ENCODE data around the gene MED27.

Gene MED27

GRCh38 chr9:131965841-131966240, 113.8 kb downstream of the MED27 start:
- DNase-seq (ENCODE audit: low spot score): no peak

GRCh38 chr9:131965103-131965502, 114.6 kb downstream of the MED27 start:
- DNase-seq (ENCODE audit: low spot score): no peak

GRCh38 chr9:131963072-131964030, 116.3 kb downstream of the MED27 start:
- no peak for DNase-seq (ENCODE audit: low spot score)

GRCh38 chr9:131961496-131961880, 118.2 kb downstream of the MED27 start:
- no peak for DNase-seq (ENCODE audit: low spot score)

GRCh38 chr9:131960851-131961495, 118.7 kb downstream of the MED27 start:
- no peak for DNase-seq (ENCODE audit: low spot score)

GRCh38 chr9:131960311-131960710, 119.4 kb downstream of the MED27 start:
- no peak for DNase-seq (ENCODE audit: low spot score)

GRCh38 chr9:131959887-131960286, 119.8 kb downstream of the MED27 start:
- no peak for DNase-seq (ENCODE audit: low spot score)

GRCh38 chr9:131959056-131959455, 120.6 kb downstream of the MED27 start:
- DNase-seq (ENCODE audit: low spot score): no peak

GRCh38 chr9:131954299-131954698, 125.4 kb downstream of the MED27 start:
- no peak for DNase-seq (ENCODE audit: low spot score)

GRCh38 chr9:131951905-131952304, 127.8 kb downstream of the MED27 start:
- no peak for DNase-seq (ENCODE audit: low spot score)

GRCh38 chr9:131951155-131951554, 128.5 kb downstream of the MED27 start:
- no peak for DNase-seq (ENCODE audit: low spot score)

- DNase-seq (ENCODE audit: low spot score): no peak
Measured at GRCh38 chr9:131950487-131950886, 129.2 kb downstream of the MED27 start.

- no peak for DNase-seq (ENCODE audit: low spot score)
Measured at GRCh38 chr9:131946180-131946579, 133.5 kb downstream of the MED27 start.

- no peak for DNase-seq (ENCODE audit: low spot score)
Measured at GRCh38 chr9:131943351-131943841, 136.3 kb downstream of the MED27 start.

GRCh38 chr9:131942146-131942720, 137.4 kb downstream of the MED27 start:
- DNase-seq (ENCODE audit: low spot score): no peak

GRCh38 chr9:131937451-131937850, 142.2 kb downstream of the MED27 start:
- DNase-seq (ENCODE audit: low spot score): no peak

- DNase-seq (ENCODE audit: low spot score): no peak
Measured at GRCh38 chr9:131936929-131937328, 142.7 kb downstream of the MED27 start.

- DNase-seq (ENCODE audit: low spot score): no peak
Measured at GRCh38 chr9:131934673-131935072, 145.0 kb downstream of the MED27 start.

GRCh38 chr9:131927091-131927490, 152.6 kb downstream of the MED27 start:
- no peak for DNase-seq (ENCODE audit: low spot score)

- no peak for DNase-seq (ENCODE audit: low spot score)
Measured at GRCh38 chr9:131926360-131926922, 153.2 kb downstream of the MED27 start.

- no peak for DNase-seq (ENCODE audit: low spot score)
Measured at GRCh38 chr9:131925677-131926177, 153.9 kb downstream of the MED27 start.

- no peak for DNase-seq (ENCODE audit: low spot score)
Measured at GRCh38 chr9:131923766-131924165, 155.9 kb downstream of the MED27 start.
